Hepatocyte (in vitro differentiated cells): ENCODE measurements around the gene C1QTNF8.

Source experiments
- EZH2 ChIP-seq: fragments of 200-600 bp; sonication (generic); IDR thresholded peaks from 2 replicates; pipeline ENCODE4 v1.6.1; 2016; ENCODE audit warnings: antibody characterized with exemption, mild to moderate bottlenecking, borderline replicate concordance
- TF ChIP-seq, protein P1 (sequence below): fragments of 200-600 bp; sonication (generic); IDR thresholded peaks from 2 replicates; pipeline ENCODE4 v1.5.1; 2016; ENCODE audit warnings: antibody characterized with exemption, mild to moderate bottlenecking; ENCODE audit not compliant: poor library complexity

- TF ChIP-seq, protein P1, sequence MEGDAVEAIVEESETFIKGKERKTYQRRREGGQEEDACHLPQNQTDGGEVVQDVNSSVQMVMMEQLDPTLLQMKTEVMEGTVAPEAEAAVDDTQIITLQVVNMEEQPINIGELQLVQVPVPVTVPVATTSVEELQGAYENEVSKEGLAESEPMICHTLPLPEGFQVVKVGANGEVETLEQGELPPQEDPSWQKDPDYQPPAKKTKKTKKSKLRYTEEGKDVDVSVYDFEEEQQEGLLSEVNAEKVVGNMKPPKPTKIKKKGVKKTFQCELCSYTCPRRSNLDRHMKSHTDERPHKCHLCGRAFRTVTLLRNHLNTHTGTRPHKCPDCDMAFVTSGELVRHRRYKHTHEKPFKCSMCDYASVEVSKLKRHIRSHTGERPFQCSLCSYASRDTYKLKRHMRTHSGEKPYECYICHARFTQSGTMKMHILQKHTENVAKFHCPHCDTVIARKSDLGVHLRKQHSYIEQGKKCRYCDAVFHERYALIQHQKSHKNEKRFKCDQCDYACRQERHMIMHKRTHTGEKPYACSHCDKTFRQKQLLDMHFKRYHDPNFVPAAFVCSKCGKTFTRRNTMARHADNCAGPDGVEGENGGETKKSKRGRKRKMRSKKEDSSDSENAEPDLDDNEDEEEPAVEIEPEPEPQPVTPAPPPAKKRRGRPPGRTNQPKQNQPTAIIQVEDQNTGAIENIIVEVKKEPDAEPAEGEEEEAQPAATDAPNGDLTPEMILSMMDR: no peak
- no peak for TF ChIP-seq EZH2
These were observed 11.7 kb upstream of the C1QTNF8 start for GRCh38 chr16:1107731-1108130.
